HCT116 (cell line): ENCODE data around the gene PAQR7.
A peak's percentile ranks its signal among the peaks of the same experiment; 100 is the strongest.

ENCODE experiments used
- CTCF ChIP-seq, 3 experiments: fragments of 200-600 bp in 1 of 3; sonication (generic) in 1 of 3; IDR thresholded peaks in 2 of 3; conservative IDR thresholded peaks in 1 of 3; 2 replicates each; pipeline ENCODE4 v1.5.1; 2012 to 2017; ENCODE audit warnings: low read depth in 2 of 3, low read length in 2 of 3, antibody characterized with exemption in 1 of 3, borderline replicate concordance in 1 of 3, control low read depth in 1 of 3, mild to moderate bottlenecking in 1 of 3, mixed read lengths in 1 of 3, mixed run types in 1 of 3, moderate library complexity in 1 of 3; ENCODE audit not compliant: insufficient read depth in 1 of 3
- EGR1 ChIP-seq: IDR thresholded peaks from 2 replicates; pipeline ENCODE4 v1.6.1; 2012; ENCODE audit warnings: low read depth
- EZH2 ChIP-seq: fragments of 200-600 bp; sonication (generic); IDR thresholded peaks from 2 replicates; pipeline ENCODE4 v1.6.1; 2017; ENCODE audit warnings: antibody characterized with exemption, mixed run types
- MAX ChIP-seq: IDR thresholded peaks from 2 replicates; pipeline ENCODE4 v1.6.1; 2012
- POLR2A ChIP-seq: IDR thresholded peaks from 2 replicates; pipeline ENCODE4 v1.7.0; 2011; ENCODE audit warnings: borderline replicate concordance; ENCODE audit not compliant: insufficient read depth, insufficient read length; ENCODE audit errors: extremely low read depth
- RAD21 ChIP-seq: IDR thresholded peaks from 2 replicates; pipeline ENCODE4 v1.6.1; 2012; ENCODE audit warnings: low read depth, mild to moderate bottlenecking
- SIN3A ChIP-seq: IDR thresholded peaks from 2 replicates; pipeline ENCODE4 v1.6.1; 2012; ENCODE audit warnings: low read depth
- SP1 ChIP-seq: IDR thresholded peaks from 2 replicates; pipeline ENCODE4 v1.6.1; 2012; ENCODE audit warnings: low read depth

- no peak for TF ChIP-seq EGR1
- TF ChIP-seq EZH2: no peak
- no peak for TF ChIP-seq CTCF (IDR thresholded peaks at IDR 0.05 in 2 of 3, conservative IDR thresholded peaks at IDR 0.05 in 1 of 3; ENCODE audit: borderline replicate concordance in 1 of 3, insufficient read depth in 1 of 3, low read depth in 2 of 3, low read length in 2 of 3)
- TF ChIP-seq MAX: no peak
- 0 out of 2 replicates have a peak, but pooled peaks have one; percentile 3 for TF ChIP-seq RAD21
- TF ChIP-seq SP1: no peak
- TF ChIP-seq POLR2A: no peak
- TF ChIP-seq SIN3A: no peak
Observed at GRCh38 chr1:25893116-25893515, 17.6 kb upstream of the PAQR7 start.
